Fibroblast of skin of abdomen (primary cell): ENCODE results near the gene ATOH1.

ENCODE experiments used
- DNase-seq: peaks from one replicate; pipeline ENCODE4 v3.0.0-alpha.2; 2013

Gene ATOH1

GRCh38 chr4:93834249-93835066, 5.9 kb downstream of the ATOH1 start:
- no peak for DNase-seq

- no peak for DNase-seq
Measured at GRCh38 chr4:93835929-93836328, 7.4 kb downstream of the ATOH1 start.

DNA sequence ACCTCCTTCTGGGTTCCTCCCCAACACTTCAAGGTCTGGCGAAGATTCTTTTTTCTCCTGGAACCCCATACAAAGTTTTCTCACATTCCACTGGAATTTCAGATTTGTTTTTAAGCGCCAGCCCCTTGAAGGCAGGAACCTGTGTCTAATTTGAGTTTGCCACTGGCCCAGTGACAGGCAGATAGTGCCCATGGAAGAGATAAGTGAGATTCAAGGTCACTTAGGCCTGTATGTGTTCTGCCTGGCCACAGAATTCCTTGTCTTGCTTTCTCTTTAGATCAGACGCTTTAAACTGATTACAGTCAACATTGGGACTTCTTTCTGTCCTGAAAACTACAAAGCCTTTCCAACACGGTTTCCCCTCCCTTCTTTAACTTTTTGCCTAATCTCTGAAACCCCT, 11.2 kb downstream of the ATOH1 start:
- DNase-seq, result no peak

DNA sequence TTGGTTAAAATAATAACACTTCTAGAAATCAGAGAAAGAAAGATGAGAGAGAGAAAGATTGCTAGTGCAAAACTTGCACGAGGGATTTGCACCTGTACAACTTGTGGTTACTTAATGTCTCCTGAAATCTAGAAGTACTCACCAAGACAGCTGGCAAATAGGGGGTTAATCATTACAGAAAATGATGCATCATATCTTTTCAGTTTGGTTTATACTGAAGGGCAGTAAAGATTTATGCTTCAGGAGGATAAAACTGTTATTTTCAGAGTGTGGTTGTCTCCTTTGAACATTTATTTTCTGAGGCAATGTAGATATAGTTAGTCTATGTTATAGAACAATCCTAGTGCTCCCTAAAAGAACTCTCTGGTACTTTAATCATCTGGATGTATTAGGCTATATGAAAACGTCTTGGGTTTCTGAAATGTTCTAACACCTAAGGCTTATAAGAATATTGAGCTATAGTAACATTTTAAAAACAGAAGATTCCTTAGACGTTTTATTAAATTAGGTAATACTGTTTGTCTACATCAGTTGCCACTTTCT, 13.3 kb downstream of the ATOH1 start:
- DNase-seq, result no peak

GRCh38 chr4:93842601-93843252, 14.2 kb downstream of the ATOH1 start:
- DNase-seq, result no peak

GRCh38 chr4:93843772-93844171, 15.2 kb downstream of the ATOH1 start:
- DNase-seq, result no peak

DNA sequence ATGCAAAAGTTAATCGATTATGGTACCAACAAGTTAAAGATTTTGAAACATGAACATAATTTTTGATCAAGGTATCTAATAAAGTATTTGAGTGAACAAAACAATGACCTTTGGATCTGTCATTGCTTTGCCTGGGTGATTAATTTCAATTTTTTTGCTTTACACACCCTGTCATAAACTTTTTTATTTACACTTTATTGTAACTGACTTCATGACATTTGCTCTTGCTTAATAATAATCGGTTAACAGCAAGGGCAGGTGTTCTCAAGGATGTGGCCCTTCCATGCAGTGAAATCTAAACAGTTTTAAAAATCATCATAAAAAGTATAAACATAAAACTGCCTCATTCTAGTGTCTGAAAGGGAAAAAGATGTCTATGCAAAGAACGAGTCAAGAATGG, 24.1 kb downstream of the ATOH1 start:
- DNase-seq, result no peak

- no peak for DNase-seq
Measured at GRCh38 chr4:93855926-93856325, 27.4 kb downstream of the ATOH1 start.

DNA sequence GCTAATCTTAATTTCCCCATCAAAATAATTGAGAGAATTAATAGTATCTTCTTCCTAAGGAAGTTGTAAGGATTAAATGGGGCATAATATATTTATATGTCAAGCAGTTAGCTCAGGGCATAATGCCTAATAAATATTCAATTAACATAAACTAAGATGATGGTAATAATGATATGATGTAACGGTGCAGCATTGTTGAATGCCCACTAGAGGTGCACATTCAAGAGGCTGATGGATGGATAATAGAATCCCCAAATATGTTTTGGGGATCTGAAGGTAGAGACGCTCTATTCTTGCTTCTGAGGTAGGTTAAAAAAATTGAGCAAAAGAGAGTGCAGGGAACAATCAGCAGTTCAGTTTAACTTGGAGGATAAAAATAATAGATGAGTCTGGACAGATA, 37.1 kb downstream of the ATOH1 start:
- no peak for DNase-seq

GRCh38 chr4:93867416-93868001, 39.0 kb downstream of the ATOH1 start:
- DNase-seq, result no peak

DNA sequence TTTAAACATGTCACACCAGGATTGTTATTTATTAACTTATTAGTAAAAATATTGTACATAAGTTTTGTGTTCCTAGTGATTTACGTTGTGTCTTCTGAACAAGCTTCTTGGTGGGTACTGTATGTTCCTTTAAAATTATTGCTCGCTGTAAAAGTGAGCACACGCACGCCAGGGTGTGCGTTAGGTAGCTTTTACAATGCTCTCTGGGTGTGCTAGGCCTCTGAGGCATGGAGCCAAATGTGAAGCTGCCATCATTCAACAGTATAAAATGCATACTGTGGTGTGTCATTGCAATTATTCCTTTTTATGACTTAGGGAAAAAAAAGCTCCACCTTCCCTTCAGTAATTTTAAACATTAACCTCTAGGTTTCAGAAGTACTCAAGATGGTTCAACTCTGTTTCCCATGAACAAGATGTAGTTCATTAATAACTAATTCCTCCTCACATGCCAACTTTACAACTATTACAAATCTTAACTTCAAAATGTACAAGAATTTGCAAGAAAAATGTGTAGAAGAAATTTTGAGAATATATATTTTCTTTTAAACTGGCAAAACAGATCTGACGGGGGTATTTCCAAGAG, 42.4 kb downstream of the ATOH1 start:
- no peak for DNase-seq

DNA sequence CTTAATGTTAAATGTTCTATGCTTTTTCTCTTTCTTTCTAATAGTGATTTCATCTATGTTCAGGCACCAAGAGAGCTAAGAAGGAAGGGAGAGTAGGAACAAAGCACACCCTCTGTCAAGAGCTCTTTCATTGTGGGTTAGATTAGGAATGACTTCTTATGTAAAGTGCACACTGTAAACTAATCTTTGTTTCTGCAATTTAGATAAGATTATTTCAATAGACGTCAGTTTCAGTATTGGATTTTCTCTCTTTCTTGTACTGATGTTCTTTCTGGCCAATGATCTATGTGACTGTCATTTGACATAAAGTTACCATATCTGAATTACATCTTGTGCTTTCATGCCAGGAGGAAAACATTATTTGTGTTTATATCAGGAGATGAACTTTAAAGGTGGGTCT, 48.2 kb downstream of the ATOH1 start:
- no peak for DNase-seq

- DNase-seq, result no peak
Measured at GRCh38 chr4:93878566-93878965, 50.0 kb downstream of the ATOH1 start.

DNA sequence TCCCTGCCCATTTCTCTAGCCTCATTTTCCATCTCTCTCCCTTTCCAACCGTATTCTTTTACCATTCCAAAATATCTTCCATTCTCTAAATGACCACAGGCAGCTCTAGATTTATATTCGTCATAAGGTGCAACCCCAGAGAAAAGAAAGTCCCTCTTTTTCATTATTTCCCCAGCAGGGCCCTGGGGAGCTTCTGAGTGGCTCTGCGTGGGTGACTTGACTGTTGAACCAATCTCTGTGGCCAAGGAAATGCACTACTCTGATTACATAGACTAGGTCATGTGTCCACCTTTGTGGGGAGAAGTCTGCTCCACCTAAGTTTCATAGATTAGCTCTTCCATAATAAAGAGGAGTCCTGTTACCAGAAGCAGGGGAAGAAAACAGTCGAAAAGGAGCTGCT, 51.4 kb downstream of the ATOH1 start:
- DNase-seq, result no peak
